Endothelial cell of umbilical vein (primary cell): Measurements from ENCODE around the gene PARM1. TPM values are rescaled to one million over a fixed set of nuclear protein-coding genes. Genes with fewer than 3 reads are reported as not detected.
"Not testable (repeated sequence)": the region's sequence is repeated elsewhere in the genome, so short reads cannot be mapped to it uniquely, and the experiment has no call there.

ENCODE experiments used
- BruUV-seq: library from RNA; stranded (reverse); fragments of 400-500 nt; replicated peaks from 2 replicates; lab custom pipeline; 2021; lab: Mats Ljungman, UMichigan
- CTCF ChIA-PET: fragments of 300-600, 350-600 bp; sonication (Branson Sonifier 250); formaldehyde crosslinking; loops from one replicate; lab custom pipeline; 2021; ENCODE audit warnings: antibody characterized with exemption, inconsistent platforms; lab: Charles Lee
- POLR2A ChIA-PET: fragments of 300-600, 350-600 bp; sonication (Branson Sonifier 250); formaldehyde crosslinking; loops from one replicate; lab custom pipeline; 2021; ENCODE audit warnings: antibody characterized with exemption, inconsistent platforms; lab: Charles Lee
- DNase-seq: peaks from one replicate; pipeline ENCODE4 v3.0.0-alpha.2; 2011; ENCODE audit warnings: low read depth, low spot score
- FAIRE-seq: peaks from 2 replicates; lab custom pipeline; 2011; peaks lifted over from hg19 to GRCh38; lab: Jason Lieb, UNC
- H2AFZ ChIP-seq: 2 replicates; pipeline ENCODE4 v1.6.0; 2012; ENCODE audit warnings: low read depth, low read length, control low read depth, inconsistent platforms
- H3K27ac ChIP-seq: 2 replicates; pipeline ENCODE4 v1.5.1; 2011; ENCODE audit warnings: low read depth, mild to moderate bottlenecking, control low read depth, low read length, moderate library complexity; ENCODE audit not compliant: insufficient read depth
- H3K27me3 ChIP-seq, 2 experiments: 2 replicates each; pipeline versions ENCODE4 v1.6.0 to v1.6.1; 2011; ENCODE audit warnings: low read length in 2 of 2, mixed read lengths in 1 of 2; ENCODE audit not compliant: control insufficient read depth in 2 of 2, insufficient read depth in 2 of 2
- H3K36me3 ChIP-seq, 2 experiments: 2 replicates in 1 of 2; 3 replicates in 1 of 2; pipeline ENCODE4 v1.5.1; 2011; ENCODE audit warnings: low read length in 2 of 2, mild to moderate bottlenecking in 1 of 2, moderate library complexity in 1 of 2; ENCODE audit not compliant: control insufficient read depth in 2 of 2, insufficient read depth in 2 of 2; ENCODE audit errors: extremely low read depth in 1 of 2
- H3K4me1 ChIP-seq: 3 replicates; pipeline ENCODE4 v1.5.1; 2011; ENCODE audit warnings: mild to moderate bottlenecking, low read length; ENCODE audit not compliant: control insufficient read depth, insufficient read depth; ENCODE audit errors: extremely low read depth
- H3K4me2 ChIP-seq: 2 replicates; pipeline ENCODE4 v1.6.1; 2011; ENCODE audit warnings: low read length, control low read depth, mixed read lengths; ENCODE audit not compliant: insufficient read depth
- H3K4me3 ChIP-seq, 3 experiments: fragments of 200-600 bp in 1 of 3; sonication (generic), shearing (Covaris generic) in 1 of 3; replicated peaks in 1 of 3; 2 replicates each; pipeline ENCODE4 v1.5.1; 2011 to 2016; ENCODE audit warnings: control low read depth in 3 of 3, low read length in 3 of 3, mild to moderate bottlenecking in 2 of 3, inconsistent platforms in 1 of 3, low read depth in 1 of 3, moderate library complexity in 1 of 3; ENCODE audit not compliant: insufficient read depth in 1 of 3
- H3K79me2 ChIP-seq: 2 replicates; pipeline ENCODE4 v1.6.0; 2012; ENCODE audit warnings: low read length, inconsistent platforms; ENCODE audit not compliant: control insufficient read depth, insufficient read depth
- H3K9ac ChIP-seq: replicated peaks from 2 replicates; pipeline ENCODE3; 2011; ENCODE audit warnings: low read length, control low read depth; ENCODE audit not compliant: insufficient read depth; ENCODE audit errors: extremely low read depth
- H3K9me1 ChIP-seq: replicated peaks from 3 replicates; pipeline ENCODE4 v1.6.0; 2011; ENCODE audit warnings: mild to moderate bottlenecking, low read length; ENCODE audit not compliant: control insufficient read depth, insufficient read depth; ENCODE audit errors: extremely low read depth
- H3K9me3 ChIP-seq: replicated peaks from 2 replicates; pipeline ENCODE4 v1.5.1; 2012; ENCODE audit warnings: low read length, inconsistent platforms; ENCODE audit not compliant: control insufficient read depth, insufficient read depth
- H4K20me1 ChIP-seq: replicated peaks from 2 replicates; pipeline ENCODE3; 2011; ENCODE audit warnings: mild to moderate bottlenecking, low read length; ENCODE audit not compliant: control insufficient read depth, insufficient read depth; ENCODE audit errors: extremely low read depth
- EZH2 ChIP-seq: IDR thresholded peaks from 2 replicates; pipeline ENCODE4 v1.6.1; 2012; ENCODE audit warnings: borderline replicate concordance, low read depth, mild to moderate bottlenecking, moderate library complexity, low read length, inconsistent platforms; ENCODE audit not compliant: severe bottlenecking
- FOS ChIP-seq: IDR thresholded peaks from 2 replicates; pipeline ENCODE4 v1.6.1; 2011; ENCODE audit warnings: mild to moderate bottlenecking, low read length, moderate library complexity, borderline replicate concordance; ENCODE audit not compliant: insufficient read depth
- GATA2 ChIP-seq: IDR thresholded peaks from 2 replicates; pipeline ENCODE4 v1.7.0; 2011; ENCODE audit warnings: low read depth, mild to moderate bottlenecking, moderate library complexity, mixed read lengths, low read length; ENCODE audit not compliant: insufficient read length, insufficient read depth
- JUN ChIP-seq: IDR thresholded peaks from 2 replicates; pipeline ENCODE4 v1.6.1; 2011; ENCODE audit warnings: borderline replicate concordance, low read depth; ENCODE audit not compliant: insufficient read length, insufficient read depth
- MYC ChIP-seq: IDR thresholded peaks from one replicate; pipeline ENCODE4 v1.6.1; 2011; ENCODE audit warnings: mild to moderate bottlenecking, low read depth, low read length
- POLR2A ChIP-seq: IDR thresholded peaks from 2 replicates; pipeline ENCODE4 v1.6.1; 2012; ENCODE audit warnings: low read depth, mild to moderate bottlenecking, control low read depth, low read length
- POLR2AphosphoS5 ChIP-seq: IDR thresholded peaks from 2 replicates; pipeline ENCODE4 v1.6.1; 2012; ENCODE audit warnings: low read depth, mild to moderate bottlenecking, control low read depth, low read length, moderate library complexity; ENCODE audit not compliant: insufficient read depth
- dilution Hi-C: fragments of 300-500 bp; cut with MboI; formaldehyde crosslinking; loops from one replicate; pipeline ENCODE4 v1.15.0; 2019; ENCODE audit warnings: low sequenced_read_pairs; ENCODE audit not compliant: extremely low pct_ligation_motif_present
- intact Hi-C: fragments of 100-400 bp; cut with micrococcal nuclease; formaldehyde crosslinking; loops from one replicate; pipeline ENCODE4 v1.10.0; 2022
- polyA plus RNA-seq, 4 experiments: library from polyadenylated mRNA; depleted of rRNA in 3 of 4; stranded (reverse) in 3 of 4; unstranded in 1 of 4; fragments of >200 nt; gene quantifications; 2 replicates each; pipeline versions ENCODE4 v1.2.1 to v1.2.3, GENCODE V29; 2011 to 2012; ENCODE audit warnings: missing spikeins in 1 of 4
- total RNA-seq: library from RNA; stranded (reverse); gene quantifications from 2 replicates; pipeline ENCODE4 v1.2.3, GENCODE V29; 2021
- TF ChIP-seq, protein P1 (sequence below), 2 donors: IDR thresholded peaks; 1 replicate in 1 of 2; 2 replicates in 1 of 2; pipeline ENCODE4 v1.5.1; 2011; ENCODE audit warnings: low read length in 2 of 2, mild to moderate bottlenecking in 2 of 2, moderate library complexity in 2 of 2, control low read depth in 1 of 2, inconsistent platforms in 1 of 2, low read depth in 1 of 2; ENCODE audit not compliant: insufficient read depth in 1 of 2; ENCODE audit errors: extremely low read depth in 1 of 2
- TF ChIP-seq, protein P2 (sequence below): IDR thresholded peaks from 2 replicates; pipeline ENCODE4 v1.6.1; 2011; ENCODE audit not compliant: insufficient read depth, insufficient read length

The PARM1 gene
- total and polyA plus RNA-seq, 2 donors (not counting 3 experiments of a cell fraction or from before 2014, with no cell fraction given) = 0.01 TPM; not detected in 1

DNA sequence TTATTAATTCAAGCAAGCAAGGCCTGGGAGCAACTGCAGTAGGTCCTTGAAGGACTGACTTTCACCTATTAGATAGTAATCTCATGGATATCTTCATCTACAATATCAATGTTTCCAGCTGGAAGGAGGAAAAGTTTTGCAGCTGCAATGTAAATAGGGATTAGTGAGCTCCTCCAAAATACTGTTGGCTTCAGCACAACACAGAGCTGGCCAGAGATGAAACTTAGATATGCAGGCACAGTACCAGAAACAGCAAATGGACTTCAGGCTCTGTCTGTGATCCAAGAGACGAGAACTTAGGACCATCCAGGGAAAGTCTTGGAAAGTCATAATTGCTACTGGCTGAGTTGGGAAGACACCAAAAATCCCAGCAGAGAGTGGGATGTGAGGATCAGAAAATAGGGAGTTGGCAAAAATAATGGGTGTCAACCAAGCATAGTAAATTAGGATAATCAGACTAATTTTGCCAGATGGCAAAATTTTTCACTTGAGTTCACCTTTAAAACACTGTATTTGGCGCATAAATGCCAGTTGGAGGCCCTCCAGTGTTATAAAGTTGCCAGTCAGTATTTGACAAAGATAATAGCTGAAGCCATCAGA, 57.5 kb downstream of the PARM1 start:
- Histone ChIP-seq H3K9ac (no peak overlapping the region), H2AFZ (no peak overlapping the region), H3K9me1 (no peaks in the 10 kb centered on the region), H3K27me3 (no peaks in the 10 kb centered on the region), H3K79me2 (no peaks in the 10 kb centered on the region), H3K9me3 (no peaks in the 10 kb centered on the region), H3K4me1 (no peaks in the 10 kb centered on the region), H3K36me3 (no peaks in the 10 kb centered on the region), H3K27ac (no peak overlapping the region), H3K4me3 (no peak overlapping the region), H4K20me1 (no peaks in the 10 kb centered on the region), H3K4me2 (no peak overlapping the region)
- FAIRE-seq (no peak), DNase-seq (no peak)
- POLR2A ChIA-PET = no interaction called here
- no TSS peak for BruUV-seq
- TF ChIP-seq POLR2A (no peak), FOS (no peak), MYC (no peak), JUN (no peak), EZH2 (no peak), POLR2AphosphoS5 (no peak), GATA2 (no peak)
- TF ChIP-seq, protein P1, sequence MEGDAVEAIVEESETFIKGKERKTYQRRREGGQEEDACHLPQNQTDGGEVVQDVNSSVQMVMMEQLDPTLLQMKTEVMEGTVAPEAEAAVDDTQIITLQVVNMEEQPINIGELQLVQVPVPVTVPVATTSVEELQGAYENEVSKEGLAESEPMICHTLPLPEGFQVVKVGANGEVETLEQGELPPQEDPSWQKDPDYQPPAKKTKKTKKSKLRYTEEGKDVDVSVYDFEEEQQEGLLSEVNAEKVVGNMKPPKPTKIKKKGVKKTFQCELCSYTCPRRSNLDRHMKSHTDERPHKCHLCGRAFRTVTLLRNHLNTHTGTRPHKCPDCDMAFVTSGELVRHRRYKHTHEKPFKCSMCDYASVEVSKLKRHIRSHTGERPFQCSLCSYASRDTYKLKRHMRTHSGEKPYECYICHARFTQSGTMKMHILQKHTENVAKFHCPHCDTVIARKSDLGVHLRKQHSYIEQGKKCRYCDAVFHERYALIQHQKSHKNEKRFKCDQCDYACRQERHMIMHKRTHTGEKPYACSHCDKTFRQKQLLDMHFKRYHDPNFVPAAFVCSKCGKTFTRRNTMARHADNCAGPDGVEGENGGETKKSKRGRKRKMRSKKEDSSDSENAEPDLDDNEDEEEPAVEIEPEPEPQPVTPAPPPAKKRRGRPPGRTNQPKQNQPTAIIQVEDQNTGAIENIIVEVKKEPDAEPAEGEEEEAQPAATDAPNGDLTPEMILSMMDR (IDR thresholded peaks at IDR 0.05; ENCODE audit: extremely low read depth in 1 of 2, insufficient read depth in 1 of 2, low read depth in 1 of 2, low read length in 2 of 2) = no peak
- TF ChIP-seq, protein P2, sequence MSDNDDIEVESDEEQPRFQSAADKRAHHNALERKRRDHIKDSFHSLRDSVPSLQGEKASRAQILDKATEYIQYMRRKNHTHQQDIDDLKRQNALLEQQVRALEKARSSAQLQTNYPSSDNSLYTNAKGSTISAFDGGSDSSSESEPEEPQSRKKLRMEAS = no peak
- intact Hi-C loops (no loop called here), dilution Hi-C loops (no loop called here)
- CTCF ChIA-PET = no interaction called here

DNA sequence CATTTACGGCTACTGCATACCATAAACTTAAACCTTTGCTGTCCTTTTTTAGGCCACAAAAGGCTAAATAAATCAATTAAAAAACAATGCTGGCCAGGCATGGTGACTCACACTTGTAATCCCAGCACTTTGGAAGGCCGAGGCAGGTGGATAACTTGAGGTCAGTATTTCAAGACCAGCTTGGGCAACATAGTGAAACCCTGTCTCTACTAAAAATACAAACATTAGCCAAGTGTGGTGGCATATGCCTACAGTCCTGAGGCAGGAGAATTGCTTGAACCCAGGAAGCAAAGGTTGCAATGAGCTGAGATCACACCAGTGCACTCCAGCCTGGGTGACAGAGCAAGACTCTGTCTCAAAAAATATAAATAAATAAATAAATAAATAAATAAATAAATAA, 61.5 kb downstream of the PARM1 start:
- POLR2A ChIA-PET, H3K9me1 ChIP-seq, dilution Hi-C loops, FAIRE-seq, H3K9me3 ChIP-seq, H3K4me2 ChIP-seq, H3K27me3 ChIP-seq, DNase-seq, BruUV-seq, H4K20me1 ChIP-seq, intact Hi-C loops, H3K27ac ChIP-seq, H2AFZ ChIP-seq, H3K4me3 ChIP-seq, H3K36me3 ChIP-seq, H3K79me2 ChIP-seq, H3K4me1 ChIP-seq, H3K9ac ChIP-seq: not testable (repeated sequence)
- CTCF ChIA-PET = interaction anchor here (0.7 kb wide), 1 partner anchor 10 kb away, joined by 3 read pairs; no protein-coding TSS in a partner anchor
